IMR-90 (cell line): ENCODE measurements around the gene PNLIP. TPM values are rescaled to one million over a fixed set of nuclear protein-coding genes. Genes with fewer than 3 reads are reported as not detected.

ENCODE experiments used
- ATAC-seq: fragments of 200-7000 bp; cut with Tn5 transposase; 2 replicates; pipeline ENCODE4 v1.9.1; 2020; ENCODE audit warnings: low read depth, mild to moderate bottlenecking, moderate library complexity
- BruUV-seq: library from RNA; stranded (reverse); fragments of 400-500 nt; replicated peaks from 2 replicates; lab custom pipeline; 2021; lab: Mats Ljungman, UMichigan
- CTCF ChIA-PET: fragments of 300-600 bp; formaldehyde crosslinking; extraction: SDS; loops from one replicate; lab custom pipeline; 2021; ENCODE audit warnings: antibody characterized with exemption; lab: Yijun Ruan, JAX
- POLR2A ChIA-PET: fragments of 300-600 bp; sonication (Branson Sonifier 250); formaldehyde crosslinking; loops from one replicate; lab custom pipeline; 2022; ENCODE audit warnings: antibody characterized with exemption; ENCODE audit not compliant: unreplicated experiment; lab: Charles Lee
- DNase-seq: peaks from one replicate; pipeline ENCODE4 v3.0.0; 2013
- H2AFZ ChIP-seq: replicated peaks from 2 replicates; pipeline ENCODE3; 2013; ENCODE audit warnings: low read length, mild to moderate bottlenecking; ENCODE audit not compliant: poor library complexity
- H2AK5ac ChIP-seq: 2 replicates; pipeline ENCODE4 v1.6.1; 2013; ENCODE audit warnings: low read depth, low read length, inconsistent platforms
- H2AK9ac ChIP-seq: replicated peaks from 2 replicates; pipeline ENCODE3; 2013; ENCODE audit warnings: mild to moderate bottlenecking, low read depth, low read length, moderate library complexity; ENCODE audit not compliant: poor library complexity
- H2BK120ac ChIP-seq: 2 replicates; pipeline ENCODE4 v1.6.1; 2013; ENCODE audit warnings: low read depth, low read length, inconsistent platforms
- H2BK15ac ChIP-seq: 3 replicates; pipeline ENCODE4 v1.6.1; 2013; ENCODE audit warnings: low read depth, low read length, inconsistent platforms
- H2BK20ac ChIP-seq: 2 replicates; pipeline ENCODE4 v1.6.1; 2013; ENCODE audit warnings: low read depth, mild to moderate bottlenecking, inconsistent platforms, low read length, moderate library complexity
- H2BK5ac ChIP-seq: 2 replicates; pipeline ENCODE4 v1.6.1; 2013; ENCODE audit warnings: mild to moderate bottlenecking, low read depth, low read length, inconsistent platforms; ENCODE audit not compliant: poor library complexity, severe bottlenecking
- H3K14ac ChIP-seq: replicated peaks from 2 replicates; pipeline ENCODE4 v1.6.1; 2013; ENCODE audit warnings: low read depth, low read length, inconsistent platforms
- H3K18ac ChIP-seq: 2 replicates; pipeline ENCODE4 v1.6.1; 2013; ENCODE audit warnings: low read depth, low read length, control low read depth
- H3K23ac ChIP-seq: 2 replicates; pipeline ENCODE4 v1.6.1; 2013; ENCODE audit warnings: low read depth, low read length, inconsistent platforms
- H3K27ac ChIP-seq: 2 replicates; pipeline ENCODE4 v1.5.1; 2013; ENCODE audit warnings: mild to moderate bottlenecking, control low read depth, low read length; ENCODE audit not compliant: insufficient read depth
- H3K27me3 ChIP-seq: 2 replicates; pipeline ENCODE4 v1.6.1; 2013; ENCODE audit warnings: low read length; ENCODE audit not compliant: control insufficient read depth, insufficient read depth
- H3K36me3 ChIP-seq: 2 replicates; pipeline ENCODE4 v1.6.1; 2013; ENCODE audit warnings: low read length, mixed read lengths; ENCODE audit not compliant: control insufficient read depth, insufficient read depth
- H3K4ac ChIP-seq: 2 replicates; pipeline ENCODE4 v1.6.1; 2013; ENCODE audit warnings: low read depth, low read length, inconsistent platforms
- H3K4me1 ChIP-seq: 2 replicates; pipeline ENCODE4 v1.6.1; 2013; ENCODE audit warnings: low read length, mixed read lengths; ENCODE audit not compliant: control insufficient read depth, insufficient read depth
- H3K4me2 ChIP-seq: 2 replicates; pipeline ENCODE4 v1.6.1; 2013; ENCODE audit warnings: low read depth, mild to moderate bottlenecking, control low read depth, low read length, moderate library complexity
- H3K4me3 ChIP-seq: 2 replicates; pipeline ENCODE4 v1.5.1; 2013; ENCODE audit warnings: low read depth, mild to moderate bottlenecking, control low read depth, low read length, moderate library complexity; ENCODE audit not compliant: insufficient read depth
- H3K56ac ChIP-seq: 2 replicates; pipeline ENCODE4 v1.6.1; 2013; ENCODE audit warnings: low read length, inconsistent platforms; ENCODE audit not compliant: insufficient read depth; ENCODE audit errors: extremely low read depth
- H3K79me1 ChIP-seq, 2 experiments: 2 replicates each; pipeline ENCODE4 v1.6.1; 2013; ENCODE audit warnings: low read length in 2 of 2, inconsistent platforms in 1 of 2, low read depth in 1 of 2
- H3K9ac ChIP-seq: 2 replicates; pipeline ENCODE4 v1.6.1; 2013; ENCODE audit warnings: low read depth, low read length, control low read depth
- H3K9me1 ChIP-seq: 2 replicates; pipeline ENCODE4 v1.6.1; 2013; ENCODE audit warnings: low read length, inconsistent platforms; ENCODE audit not compliant: insufficient read depth
- H3K9me3 ChIP-seq: 2 replicates; pipeline ENCODE4 v1.6.1; 2013; ENCODE audit warnings: low read length; ENCODE audit not compliant: control insufficient read depth, insufficient read depth
- H4K20me1 ChIP-seq: 2 replicates; pipeline ENCODE4 v1.6.1; 2013; ENCODE audit warnings: low read length, inconsistent platforms; ENCODE audit not compliant: insufficient read depth
- H4K5ac ChIP-seq: 2 replicates; pipeline ENCODE4 v1.6.1; 2013; ENCODE audit warnings: mild to moderate bottlenecking, low read depth, low read length, control low read depth
- H4K8ac ChIP-seq, 2 experiments: 2 replicates each; pipeline ENCODE4 v1.6.1; 2013; ENCODE audit warnings: low read depth in 2 of 2, low read length in 2 of 2, control low read depth in 1 of 2, inconsistent platforms in 1 of 2
- H4K91ac ChIP-seq: 2 replicates; pipeline ENCODE4 v1.6.1; 2013; ENCODE audit warnings: low read depth, low read length, inconsistent platforms; ENCODE audit not compliant: insufficient read depth
- BHLHE40 ChIP-seq: fragments of 150-350 bp; IDR thresholded peaks from 2 replicates; pipeline ENCODE4 v1.6.1; 2016; ENCODE audit warnings: mild to moderate bottlenecking, low read depth, low read length
- CEBPB ChIP-seq: IDR thresholded peaks from 2 replicates; pipeline ENCODE4 v1.6.1; 2012; ENCODE audit warnings: low read depth, low read length, improper control_type of control experiment
- CHD1 ChIP-seq: IDR thresholded peaks from 2 replicates; pipeline ENCODE4 v1.6.1; 2012; ENCODE audit warnings: low read depth, low read length, improper control_type of control experiment
- FOS ChIP-seq: fragments of 150-350 bp; IDR thresholded peaks from 2 replicates; pipeline ENCODE4 v1.6.1; 2016; ENCODE audit warnings: low read depth, low read length
- MAFK ChIP-seq: IDR thresholded peaks from 2 replicates; pipeline ENCODE4 v1.6.1; 2012; ENCODE audit warnings: low read depth, low read length, improper control_type of control experiment
- MAZ ChIP-seq: IDR thresholded peaks from 2 replicates; pipeline ENCODE4 v1.6.1; 2012; ENCODE audit warnings: low read depth, mild to moderate bottlenecking, low read length, improper control_type of control experiment, moderate library complexity, borderline replicate concordance
- MXI1 ChIP-seq: IDR thresholded peaks from 2 replicates; pipeline ENCODE4 v1.6.1; 2012; ENCODE audit warnings: low read depth, mild to moderate bottlenecking, low read length, moderate library complexity, borderline replicate concordance
- POLR2A ChIP-seq: IDR thresholded peaks from 2 replicates; pipeline ENCODE4 v1.6.1; 2012; ENCODE audit warnings: mild to moderate bottlenecking, low read depth, low read length
- RCOR1 ChIP-seq: IDR thresholded peaks from 2 replicates; pipeline ENCODE4 v1.6.1; 2012; ENCODE audit warnings: mild to moderate bottlenecking, low read length, improper control_type of control experiment; ENCODE audit not compliant: insufficient replicate concordance
- SMC3 ChIP-seq: fragments of 150-350 bp; IDR thresholded peaks from 2 replicates; pipeline ENCODE4 v1.6.1; 2016; ENCODE audit warnings: low read depth, mild to moderate bottlenecking, antibody characterized with exemption, low read length, moderate library complexity
- WGBS, 2 experiments: methylation state at CpG; one replicate each; pipeline versions ENCODE4 v1.1.5 to v1.1.7; 2013; ENCODE audit warnings: missing lambda C conversion rate in 2 of 2; ENCODE audit not compliant: insufficient read length in 1 of 2; ENCODE audit errors: extremely low coverage in 2 of 2; 5-methylcytosine and 5-hydroxymethylcytosine counted together
- dilution Hi-C: fragments of 300-500 bp; cut with HindIII; formaldehyde crosslinking; loops from one replicate; pipeline ENCODE4 v1.14.3; 2018; ENCODE audit warnings: low sequenced_read_pairs; ENCODE audit not compliant: unreplicated experiment
- in situ Hi-C: fragments of 300-500 bp; cut with MboI; formaldehyde crosslinking; loops from 3 replicates; pipeline ENCODE4 v1.14.3; 2019; ENCODE audit warnings: low sequenced_read_pairs, inconsistent platforms, mixed read lengths
- intact Hi-C: fragments of 100-400 bp; cut with micrococcal nuclease; formaldehyde crosslinking; loops from 2 replicates; pipeline ENCODE4 v1.10.0; 2022
- polyA plus RNA-seq, 3 experiments: library from polyadenylated mRNA; depleted of rRNA; stranded (reverse); fragments of >200 nt; gene quantifications; 2 replicates each; pipeline ENCODE4 v1.2.3, GENCODE V29; 2012; ENCODE audit warnings: low replicate concordance in 1 of 3
- total RNA-seq: library from RNA; depleted of rRNA; stranded (reverse); fragments of >200 nt; gene quantifications from 2 replicates; pipeline ENCODE4 v1.2.3, GENCODE V29; 2012
- TF ChIP-seq, protein P1 (sequence below): fragments of 150-350 bp; IDR thresholded peaks from 2 replicates; pipeline ENCODE4 v1.6.1; 2017; ENCODE audit warnings: mild to moderate bottlenecking, antibody characterized with exemption, low read length, low read depth
- TF ChIP-seq, protein P2 (sequence below): fragments of 150-350 bp; IDR thresholded peaks from 2 replicates; pipeline ENCODE4 v1.6.1; 2016; ENCODE audit warnings: low read depth, mild to moderate bottlenecking, low read length, moderate library complexity, borderline replicate concordance
- TF ChIP-seq, protein P3 (sequence below): conservative IDR thresholded peaks from 2 replicates; pipeline ENCODE4 v1.5.1; 2012; ENCODE audit warnings: mild to moderate bottlenecking, low read depth, low read length, improper control_type of control experiment

Gene PNLIP
- total and polyA plus RNA-seq, 2 of the 4 experiments (the other 2 are of a cell fraction): not detected

DNA sequence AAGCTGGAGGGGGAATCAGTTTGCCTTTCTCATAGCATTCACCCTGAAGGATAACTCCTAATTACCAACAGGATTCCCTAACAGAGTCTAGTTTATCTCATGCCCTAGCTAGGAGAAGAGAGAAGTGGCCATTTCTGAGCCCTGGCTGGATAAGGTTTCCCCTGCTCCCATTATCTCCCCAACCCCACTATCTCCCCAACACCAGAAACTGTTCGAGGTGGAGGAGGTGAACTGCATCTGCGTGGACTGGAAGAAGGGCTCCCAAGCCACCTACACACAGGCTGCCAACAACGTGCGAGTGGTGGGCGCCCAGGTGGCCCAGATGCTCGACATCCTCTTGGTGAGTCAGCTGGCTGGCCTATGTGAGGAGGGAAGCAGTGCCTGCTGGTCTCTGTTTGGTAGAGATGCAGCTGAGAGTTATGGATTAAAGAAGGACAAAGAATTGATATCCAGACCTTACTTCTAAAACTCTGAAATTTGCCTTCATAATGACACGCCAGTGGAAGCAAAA is 48.8 kb downstream of the PNLIP start:
- Histone ChIP-seq H2AK9ac (no peak overlapping the region), H2BK120ac (no peak overlapping the region), H3K4ac (no peak overlapping the region), H4K8ac (no peak overlapping the region), H4K91ac (no peak overlapping the region), H4K5ac (no peak overlapping the region), H2BK15ac (no peak overlapping the region), H3K4me2 (no peak overlapping the region), H3K27me3 (no peaks in the 10 kb centered on the region), H3K4me1 (no peaks in the 10 kb centered on the region), H2BK20ac (no peak overlapping the region), H2AK5ac (no peak overlapping the region), H2AFZ (no peak overlapping the region), H3K36me3 (no peaks in the 10 kb centered on the region), H3K4me3 (no peak overlapping the region), H2BK5ac (no peak overlapping the region), H3K27ac (no peak overlapping the region), H3K9me1 (no peaks in the 10 kb centered on the region), H3K18ac (no peak overlapping the region), H3K9ac (no peak overlapping the region), H3K56ac (no peak overlapping the region), H3K14ac (no peak overlapping the region), H3K9me3 (no peaks in the 10 kb centered on the region), H3K79me1 (no peaks in the 10 kb centered on the region), H3K23ac (no peak overlapping the region), H4K20me1 (no peaks in the 10 kb centered on the region)
- no peak for DNase-seq
- no peak for TF ChIP-seq BHLHE40
- TF ChIP-seq POLR2A: no peak
- TF ChIP-seq CEBPB: no peak
- TF ChIP-seq FOS: no peak
- TF ChIP-seq, protein P1, sequence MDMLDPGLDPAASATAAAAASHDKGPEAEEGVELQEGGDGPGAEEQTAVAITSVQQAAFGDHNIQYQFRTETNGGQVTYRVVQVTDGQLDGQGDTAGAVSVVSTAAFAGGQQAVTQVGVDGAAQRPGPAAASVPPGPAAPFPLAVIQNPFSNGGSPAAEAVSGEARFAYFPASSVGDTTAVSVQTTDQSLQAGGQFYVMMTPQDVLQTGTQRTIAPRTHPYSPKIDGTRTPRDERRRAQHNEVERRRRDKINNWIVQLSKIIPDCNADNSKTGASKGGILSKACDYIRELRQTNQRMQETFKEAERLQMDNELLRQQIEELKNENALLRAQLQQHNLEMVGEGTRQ: no peak
- no peak for TF ChIP-seq MXI1
- no peak for TF ChIP-seq SMC3
- no peak for TF ChIP-seq RCOR1
- TF ChIP-seq MAZ: no peak
- TF ChIP-seq MAFK: no peak
- TF ChIP-seq, protein P2, sequence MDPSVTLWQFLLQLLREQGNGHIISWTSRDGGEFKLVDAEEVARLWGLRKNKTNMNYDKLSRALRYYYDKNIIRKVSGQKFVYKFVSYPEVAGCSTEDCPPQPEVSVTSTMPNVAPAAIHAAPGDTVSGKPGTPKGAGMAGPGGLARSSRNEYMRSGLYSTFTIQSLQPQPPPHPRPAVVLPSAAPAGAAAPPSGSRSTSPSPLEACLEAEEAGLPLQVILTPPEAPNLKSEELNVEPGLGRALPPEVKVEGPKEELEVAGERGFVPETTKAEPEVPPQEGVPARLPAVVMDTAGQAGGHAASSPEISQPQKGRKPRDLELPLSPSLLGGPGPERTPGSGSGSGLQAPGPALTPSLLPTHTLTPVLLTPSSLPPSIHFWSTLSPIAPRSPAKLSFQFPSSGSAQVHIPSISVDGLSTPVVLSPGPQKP: no peak
- TF ChIP-seq, protein P3, sequence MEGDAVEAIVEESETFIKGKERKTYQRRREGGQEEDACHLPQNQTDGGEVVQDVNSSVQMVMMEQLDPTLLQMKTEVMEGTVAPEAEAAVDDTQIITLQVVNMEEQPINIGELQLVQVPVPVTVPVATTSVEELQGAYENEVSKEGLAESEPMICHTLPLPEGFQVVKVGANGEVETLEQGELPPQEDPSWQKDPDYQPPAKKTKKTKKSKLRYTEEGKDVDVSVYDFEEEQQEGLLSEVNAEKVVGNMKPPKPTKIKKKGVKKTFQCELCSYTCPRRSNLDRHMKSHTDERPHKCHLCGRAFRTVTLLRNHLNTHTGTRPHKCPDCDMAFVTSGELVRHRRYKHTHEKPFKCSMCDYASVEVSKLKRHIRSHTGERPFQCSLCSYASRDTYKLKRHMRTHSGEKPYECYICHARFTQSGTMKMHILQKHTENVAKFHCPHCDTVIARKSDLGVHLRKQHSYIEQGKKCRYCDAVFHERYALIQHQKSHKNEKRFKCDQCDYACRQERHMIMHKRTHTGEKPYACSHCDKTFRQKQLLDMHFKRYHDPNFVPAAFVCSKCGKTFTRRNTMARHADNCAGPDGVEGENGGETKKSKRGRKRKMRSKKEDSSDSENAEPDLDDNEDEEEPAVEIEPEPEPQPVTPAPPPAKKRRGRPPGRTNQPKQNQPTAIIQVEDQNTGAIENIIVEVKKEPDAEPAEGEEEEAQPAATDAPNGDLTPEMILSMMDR: no peak
- no peak for TF ChIP-seq CHD1
- intact Hi-C loops (no loop called here), in situ Hi-C loops (no loop called here), dilution Hi-C loops (no loop called here)
- no CpG with 5 or more reads among the region's 7 CpGs for WGBS, 2 experiments
- BruUV-seq: no TSS peak
- ChIA-PET CTCF (no interaction called here), POLR2A (no interaction called here)
- no peak for ATAC-seq
